ENCODE measurements around the gene TTK. TPM values are rescaled to one million over a fixed set of nuclear protein-coding genes. Genes with fewer than 3 reads are reported as not detected.
"Not testable (repeated sequence)": the region's sequence is repeated elsewhere in the genome, so short reads cannot be mapped to it uniquely, and the experiment has no call there.

The TTK gene
- polyA plus RNA-seq, 3 donors, result not detected

GRCh38 chr6:80060774-80061173 is 56.3 kb downstream of the TTK start:
- no peak for DNase-seq
- TF ChIP-seq CTCF (IDR thresholded peaks at IDR 0.05), result no peak
- H3K4me1 Mint-ChIP-seq, result no peaks in the 10 kb centered on the region
- Histone ChIP-seq H3K27ac (ENCODE audit: low read depth in 1 of 2, low read length in 2 of 2) (no peak overlapping the region), H2AFZ (ENCODE audit: insufficient read depth, low read depth, low read length, poor library complexity, severe bottlenecking) (no peak overlapping the region), H3K9ac (ENCODE audit: insufficient read depth, low read length, poor library complexity, severe bottlenecking) (no peak overlapping the region), H3K9me3 (replicated peaks in 1 of 2; ENCODE audit: control insufficient read depth in 1 of 2, insufficient read depth in 1 of 2, low read length in 2 of 2) (no peaks in the 10 kb centered on the region), H3K4me2 (replicated peaks; ENCODE audit: extremely low read depth, low read length, poor library complexity, severe bottlenecking) (no peak overlapping the region), H3K27me3 (ENCODE audit: control insufficient read depth in 2 of 2, insufficient read depth in 2 of 2, low read length in 2 of 2) (no peaks in the 10 kb centered on the region), H4K20me1 (ENCODE audit: insufficient read depth, low read length) (no peaks in the 10 kb centered on the region), H3K79me2 (ENCODE audit: insufficient read depth, low read length) (no peaks in the 10 kb centered on the region), H3K4me3 (replicated peaks in 1 of 3; ENCODE audit: low read depth in 2 of 3, low read length in 3 of 3) (no peak overlapping the region), H3K4me1 (ENCODE audit: control insufficient read depth in 1 of 2, insufficient read depth in 2 of 2, low read length in 2 of 2) (no peaks in the 10 kb centered on the region), H3K36me3 (replicated peaks in 1 of 2; ENCODE audit: control insufficient read depth in 1 of 2, insufficient read depth in 2 of 2, low read length in 2 of 2) (no peaks in the 10 kb centered on the region)
- intact Hi-C loops (cut with micrococcal nuclease), result no loop called here
- no peaks in the 10 kb centered on the region for H3K36me3 Mint-ChIP-seq
- no peak overlapping the region for H3K27ac Mint-ChIP-seq
- H3K27me3 Mint-ChIP-seq (ENCODE audit: low read depth in 3 of 3), result peaks cover 0 to 3% (median 0%) of the 10 kb centered on the region in 3 donors
- no peak overlapping the region for H3K4me3 Mint-ChIP-seq
- H3K9me3 Mint-ChIP-seq, result peaks cover 0 to 4% (median 2%) of the 10 kb centered on the region in 7 donors

- no CpG with 5 or more reads among the region's 7 CpGs for WGBS (ENCODE audit: insufficient coverage)
- not testable (repeated sequence) for H3K27me3 Mint-ChIP-seq (ENCODE audit: low read depth in 3 of 3); H3K4me3 Mint-ChIP-seq
These were observed 63.7 kb downstream of the TTK start for GRCh38 chr6:80068146-80068545.

GRCh38 chr6:80070431-80070830 is 66.0 kb downstream of the TTK start:
- H3K9ac ChIP-seq (ENCODE audit: insufficient read depth, low read length, poor library complexity, severe bottlenecking); H3K4me3 Mint-ChIP-seq; intact Hi-C loops (cut with micrococcal nuclease); H3K36me3 ChIP-seq (replicated peaks in 1 of 2; ENCODE audit: control insufficient read depth in 1 of 2, insufficient read depth in 2 of 2, low read length in 2 of 2); H3K4me2 ChIP-seq (replicated peaks; ENCODE audit: extremely low read depth, low read length, poor library complexity, severe bottlenecking); H3K27me3 ChIP-seq (ENCODE audit: control insufficient read depth in 2 of 2, insufficient read depth in 2 of 2, low read length in 2 of 2); H3K36me3 Mint-ChIP-seq; H3K4me1 Mint-ChIP-seq; H4K20me1 ChIP-seq (ENCODE audit: insufficient read depth, low read length); H3K79me2 ChIP-seq (ENCODE audit: insufficient read depth, low read length); DNase-seq; H3K4me1 ChIP-seq (ENCODE audit: control insufficient read depth in 1 of 2, insufficient read depth in 2 of 2, low read length in 2 of 2); H3K27ac ChIP-seq (ENCODE audit: low read depth in 1 of 2, low read length in 2 of 2); H2AFZ ChIP-seq (ENCODE audit: insufficient read depth, low read depth, low read length, poor library complexity, severe bottlenecking); H3K27ac Mint-ChIP-seq; H3K27me3 Mint-ChIP-seq (ENCODE audit: low read depth in 3 of 3); H3K4me3 ChIP-seq (replicated peaks in 1 of 3; ENCODE audit: low read depth in 2 of 3, low read length in 3 of 3); H3K9me3 ChIP-seq (replicated peaks in 1 of 2; ENCODE audit: control insufficient read depth in 1 of 2, insufficient read depth in 1 of 2, low read length in 2 of 2): not testable (repeated sequence)
- peaks cover 0 to 16% (median 12%) of the 10 kb centered on the region in 7 donors for H3K9me3 Mint-ChIP-seq
- WGBS (ENCODE audit: insufficient coverage), result 83% methylated on average over 9 of the region's 19 CpGs

More at GRCh38 chr6:80068146-80068545, 63.7 kb downstream of the TTK start:
- H2AFZ ChIP-seq (ENCODE audit: insufficient read depth, low read depth, low read length, poor library complexity, severe bottlenecking); H3K4me1 ChIP-seq (ENCODE audit: control insufficient read depth in 1 of 2, insufficient read depth in 2 of 2, low read length in 2 of 2); H3K9me3 Mint-ChIP-seq; H3K79me2 ChIP-seq (ENCODE audit: insufficient read depth, low read length); H3K9me3 ChIP-seq (replicated peaks in 1 of 2; ENCODE audit: control insufficient read depth in 1 of 2, insufficient read depth in 1 of 2, low read length in 2 of 2); H3K27ac Mint-ChIP-seq; H3K27ac ChIP-seq (ENCODE audit: low read depth in 1 of 2, low read length in 2 of 2); H4K20me1 ChIP-seq (ENCODE audit: insufficient read depth, low read length); intact Hi-C loops (cut with micrococcal nuclease); DNase-seq; H3K4me1 Mint-ChIP-seq; H3K27me3 ChIP-seq (ENCODE audit: control insufficient read depth in 2 of 2, insufficient read depth in 2 of 2, low read length in 2 of 2); H3K4me3 ChIP-seq (replicated peaks in 1 of 3; ENCODE audit: low read depth in 2 of 3, low read length in 3 of 3); H3K36me3 Mint-ChIP-seq; H3K9ac ChIP-seq (ENCODE audit: insufficient read depth, low read length, poor library complexity, severe bottlenecking); H3K36me3 ChIP-seq (replicated peaks in 1 of 2; ENCODE audit: control insufficient read depth in 1 of 2, insufficient read depth in 2 of 2, low read length in 2 of 2); H3K4me2 ChIP-seq (replicated peaks; ENCODE audit: extremely low read depth, low read length, poor library complexity, severe bottlenecking): not testable (repeated sequence)
